ENCODE data around the gene ANKRD44. TPM values are rescaled to one million over a fixed set of nuclear protein-coding genes. Genes with fewer than 3 reads are reported as not detected.
"Not testable (repeated sequence)": the region's sequence is repeated elsewhere in the genome, so short reads cannot be mapped to it uniquely, and the experiment has no call there.

ANKRD44 gene
- polyA plus RNA-seq, 12 donors, result 11.2 to 34.8 (median 21.1) TPM; not detected in 1

- DNase-seq, result not testable (repeated sequence)
Measured at GRCh38 chr2:197240018-197240417, 70.6 kb downstream of the ANKRD44 start.

DNA sequence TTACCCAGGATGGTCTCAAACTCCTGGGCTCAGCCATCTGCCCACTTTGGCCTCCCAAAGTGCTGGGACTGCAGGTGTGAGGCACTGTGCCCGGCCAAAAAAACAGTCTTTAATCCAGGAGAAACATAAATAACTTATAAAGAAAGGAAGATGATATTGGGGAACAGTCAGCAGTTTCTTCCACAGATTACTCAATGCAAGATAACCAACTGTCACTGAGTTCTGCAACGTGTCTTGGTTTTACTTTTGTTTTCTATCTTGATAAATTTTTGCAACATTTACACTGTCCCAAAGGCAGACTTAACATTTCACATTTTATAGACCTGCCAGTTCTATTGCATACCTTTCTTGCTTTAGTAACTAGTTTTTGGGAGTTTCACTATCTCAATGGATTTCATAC lies 71.1 kb downstream of the ANKRD44 start:
- no peak for DNase-seq

DNA sequence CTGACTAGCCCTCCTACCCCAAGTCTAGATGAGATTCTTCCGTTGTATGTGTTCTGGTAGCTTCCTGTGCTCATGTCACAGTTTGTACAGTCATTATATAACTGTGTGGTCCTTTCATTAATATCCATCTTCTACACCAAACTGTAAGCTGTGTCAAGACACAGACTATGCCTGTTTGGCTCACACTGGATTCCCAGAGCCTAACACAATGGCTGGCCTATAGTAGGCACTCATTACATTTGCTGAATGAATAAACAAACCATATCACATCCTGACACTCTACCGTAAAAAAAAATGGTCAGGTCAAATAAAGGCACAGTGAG lies 72.6 kb downstream of the ANKRD44 start:
- no peak for DNase-seq

GRCh38 chr2:197237291-197238042 lies 73.1 kb downstream of the ANKRD44 start:
- DNase-seq, result no peak

- no peak for DNase-seq
Measured at GRCh38 chr2:197236816-197237215, 73.8 kb downstream of the ANKRD44 start.

DNA sequence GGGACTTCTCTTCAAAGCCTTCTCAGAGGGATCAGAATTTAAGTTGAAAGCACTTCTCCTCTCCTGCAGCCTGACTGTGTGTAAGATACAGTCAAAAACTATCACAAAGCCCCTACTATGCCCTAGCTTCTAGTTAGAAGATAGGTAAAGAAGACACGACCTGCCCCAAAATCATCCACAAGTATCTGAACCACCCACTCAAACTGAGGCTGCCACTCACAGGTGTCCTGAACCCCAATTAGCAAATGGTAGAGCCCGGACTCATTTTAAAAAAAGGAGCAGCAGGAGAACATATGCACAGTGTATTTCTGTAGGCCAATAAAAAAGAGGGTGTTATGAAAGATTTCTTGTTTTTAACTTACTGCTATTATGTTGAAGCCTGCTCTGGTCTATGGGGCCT lies 74.4 kb downstream of the ANKRD44 start:
- no peak for DNase-seq

- DNase-seq, result no peak
Measured at GRCh38 chr2:197235711-197236110, 74.9 kb downstream of the ANKRD44 start.

GRCh38 chr2:197234671-197235191 lies 75.8 kb downstream of the ANKRD44 start:
- DNase-seq, result no peak

GRCh38 chr2:197233473-197233872 lies 77.1 kb downstream of the ANKRD44 start:
- DNase-seq, result no peak

- no peak for DNase-seq
Measured at GRCh38 chr2:197232010-197232409, 78.6 kb downstream of the ANKRD44 start.

DNA sequence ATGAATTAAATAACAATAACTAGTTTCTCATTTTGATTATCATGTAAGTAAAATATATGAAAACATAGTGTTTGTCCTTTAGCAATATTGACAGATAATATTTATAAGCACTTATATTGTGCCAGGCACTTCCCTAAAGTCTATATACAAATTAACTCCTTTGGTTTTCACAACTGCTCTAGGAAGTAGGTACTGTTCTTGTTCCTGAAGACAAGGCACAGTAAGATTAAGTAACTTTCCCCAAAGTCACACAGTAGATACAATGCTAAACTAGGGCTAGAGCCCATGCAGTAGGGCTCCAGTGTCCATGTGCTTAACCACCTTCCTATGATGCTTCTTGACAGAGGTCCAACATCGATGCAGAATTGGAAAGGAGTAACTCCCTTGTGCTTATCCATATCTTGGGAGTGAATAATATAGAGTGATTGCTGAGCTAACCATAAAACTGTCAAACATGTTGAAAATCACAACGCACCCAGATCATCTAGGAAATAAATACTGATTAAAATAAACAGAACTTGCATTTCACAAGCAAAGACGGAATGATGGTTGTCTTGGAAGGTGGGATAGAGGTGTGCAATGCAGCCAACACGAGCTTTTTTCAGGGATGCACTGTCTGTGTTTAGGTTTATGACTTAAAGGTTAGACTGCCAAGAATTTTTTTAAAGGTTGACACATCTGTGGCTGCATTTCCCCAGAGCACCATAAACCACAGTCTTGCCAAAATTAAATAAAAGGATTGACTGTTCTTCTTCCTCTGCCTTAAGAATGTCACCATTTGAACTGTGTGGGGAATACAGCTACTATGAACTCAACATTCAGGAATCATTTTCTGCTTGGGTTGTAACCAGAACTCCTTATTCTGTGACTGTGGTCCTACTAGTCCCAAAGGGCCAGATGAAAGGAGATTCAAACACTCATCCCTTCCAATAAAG lies 80.8 kb downstream of the ANKRD44 start:
- DNase-seq, result no peak

- no peak for DNase-seq
Measured at GRCh38 chr2:197223451-197223850, 87.1 kb downstream of the ANKRD44 start.

GRCh38 chr2:197219636-197220035 lies 90.9 kb downstream of the ANKRD44 start:
- no peak for DNase-seq

GRCh38 chr2:197217541-197217940 lies 93.0 kb downstream of the ANKRD44 start:
- no peak for DNase-seq

- no peak for DNase-seq
Measured at GRCh38 chr2:197216361-197216979, 94.1 kb downstream of the ANKRD44 start.

- no peak for DNase-seq
Measured at GRCh38 chr2:197215748-197216360, 94.7 kb downstream of the ANKRD44 start.

GRCh38 chr2:197212344-197213262 lies 98.0 kb downstream of the ANKRD44 start:
- no peak for DNase-seq

DNA sequence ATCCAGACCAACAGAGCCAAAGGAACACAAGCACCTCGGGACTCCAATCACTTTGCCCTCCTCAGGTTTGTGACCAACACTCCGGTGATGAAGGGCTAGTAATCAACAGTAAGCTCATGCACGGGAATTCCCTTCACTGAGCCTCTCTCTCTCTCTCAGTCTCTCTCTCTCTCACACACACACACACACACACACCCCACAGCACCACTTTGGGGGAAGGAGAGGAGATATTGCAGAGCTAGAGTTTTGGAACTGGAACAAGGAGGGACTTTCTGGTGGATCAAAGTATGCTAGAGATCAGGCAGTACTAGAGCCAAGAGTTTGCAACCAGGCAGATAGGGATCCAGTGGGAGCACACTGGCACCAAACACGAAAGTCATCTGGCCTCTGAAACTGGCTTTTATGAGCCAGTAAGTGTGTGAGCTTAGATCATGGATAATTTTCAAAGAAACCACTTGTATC lies 98.7 kb downstream of the ANKRD44 start:
- no peak for DNase-seq

DNA sequence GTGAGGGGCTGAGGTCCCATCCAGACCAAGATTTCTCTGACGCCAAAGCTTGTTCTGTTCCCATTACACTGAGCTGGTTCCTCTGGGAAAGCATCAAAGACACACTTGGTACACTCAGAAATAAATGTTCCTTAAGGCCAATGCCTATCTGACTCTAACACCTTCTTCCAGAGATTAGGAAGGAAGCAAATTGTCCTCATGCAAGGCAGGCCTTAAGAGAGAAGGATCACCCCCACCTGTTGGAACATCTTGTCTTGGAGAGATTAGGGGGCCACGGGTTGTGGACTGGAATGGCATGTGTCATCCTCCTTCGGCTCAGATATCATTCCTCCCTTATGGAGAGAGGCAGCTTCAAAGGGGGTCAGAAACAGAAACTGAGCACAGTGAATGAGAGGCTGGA lies 100.2 kb downstream of the ANKRD44 start:
- DNase-seq, result no peak

DNA sequence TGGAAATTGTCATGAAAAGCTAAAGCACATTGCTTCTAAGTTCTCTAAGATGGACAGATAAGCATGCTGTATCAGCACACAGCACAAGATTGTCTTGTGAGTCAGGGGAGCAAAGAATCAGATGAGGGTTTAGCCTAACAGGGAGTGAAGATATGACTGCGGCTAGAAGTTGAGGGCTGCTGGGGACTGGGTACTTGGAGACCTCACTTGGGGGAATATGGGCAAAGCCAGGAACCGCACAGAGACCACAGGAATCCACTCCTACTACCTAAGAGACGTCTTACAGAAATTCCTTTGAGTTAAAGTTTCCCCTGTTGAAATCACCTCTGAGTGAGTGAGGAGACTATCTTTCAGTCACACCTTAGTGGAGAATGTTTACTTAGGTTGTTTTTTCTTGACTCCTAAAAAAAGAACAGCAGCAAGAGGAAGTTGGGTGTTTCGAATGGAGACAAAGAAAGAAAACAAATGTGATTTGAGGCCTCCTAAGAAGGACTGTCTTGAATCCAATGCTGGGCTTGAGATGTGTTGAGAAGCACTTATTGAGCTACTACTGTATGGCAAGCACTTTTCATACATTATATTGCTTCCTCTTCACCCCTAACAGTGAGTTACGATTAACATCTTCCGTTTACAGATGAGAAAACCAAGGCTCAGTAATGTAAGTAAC lies 100.7 kb downstream of the ANKRD44 start:
- no peak for DNase-seq

Data from muscle of arm (tissue), 12 donors.